ENCODE data around the gene AGK.

DNA sequence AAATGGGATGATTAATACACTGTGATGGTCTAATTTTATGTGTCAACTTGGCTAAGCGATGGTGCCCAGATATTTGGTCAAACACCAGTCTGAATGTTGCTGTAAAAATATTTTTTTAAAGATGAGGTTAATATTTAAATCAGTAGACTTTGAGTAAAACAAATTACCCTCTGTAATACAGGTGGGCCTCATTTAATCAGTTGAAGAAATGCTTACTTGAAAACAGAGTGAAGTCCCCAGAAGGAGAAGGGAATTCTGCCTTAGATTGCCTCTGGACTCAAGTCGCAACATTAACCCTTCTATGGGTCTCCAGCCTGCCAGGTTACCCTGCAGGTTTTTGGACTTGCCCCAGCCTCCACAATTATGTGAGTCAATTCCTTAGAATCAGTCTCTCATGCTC lies 49.8 kb upstream of the AGK start:
- TF ChIP-seq, protein P1, sequence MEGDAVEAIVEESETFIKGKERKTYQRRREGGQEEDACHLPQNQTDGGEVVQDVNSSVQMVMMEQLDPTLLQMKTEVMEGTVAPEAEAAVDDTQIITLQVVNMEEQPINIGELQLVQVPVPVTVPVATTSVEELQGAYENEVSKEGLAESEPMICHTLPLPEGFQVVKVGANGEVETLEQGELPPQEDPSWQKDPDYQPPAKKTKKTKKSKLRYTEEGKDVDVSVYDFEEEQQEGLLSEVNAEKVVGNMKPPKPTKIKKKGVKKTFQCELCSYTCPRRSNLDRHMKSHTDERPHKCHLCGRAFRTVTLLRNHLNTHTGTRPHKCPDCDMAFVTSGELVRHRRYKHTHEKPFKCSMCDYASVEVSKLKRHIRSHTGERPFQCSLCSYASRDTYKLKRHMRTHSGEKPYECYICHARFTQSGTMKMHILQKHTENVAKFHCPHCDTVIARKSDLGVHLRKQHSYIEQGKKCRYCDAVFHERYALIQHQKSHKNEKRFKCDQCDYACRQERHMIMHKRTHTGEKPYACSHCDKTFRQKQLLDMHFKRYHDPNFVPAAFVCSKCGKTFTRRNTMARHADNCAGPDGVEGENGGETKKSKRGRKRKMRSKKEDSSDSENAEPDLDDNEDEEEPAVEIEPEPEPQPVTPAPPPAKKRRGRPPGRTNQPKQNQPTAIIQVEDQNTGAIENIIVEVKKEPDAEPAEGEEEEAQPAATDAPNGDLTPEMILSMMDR (conservative IDR thresholded peaks at IDR 0.05; ENCODE audit: low read depth, low read length) = no peak
- TF ChIP-seq EZH2phosphoT487 (IDR thresholded peaks at IDR 0.05; ENCODE audit: borderline replicate concordance, low read length) = no peak
